NCI-H146 treated with DMSO at 0.1 percent for 48 hours (cell line): ENCODE results near the gene GPR82.
"Not testable (repeated sequence)": the region's sequence is repeated elsewhere in the genome, so short reads cannot be mapped to it uniquely, and the experiment has no call there.

ENCODE experiments used
- DNase-seq: peaks from one replicate; lab custom pipeline; 2025; ENCODE audit not compliant: unreplicated experiment; lab: John Stamatoyannopoulos, UW

Gene GPR82

GRCh38 chrX:41718481-41719235, 5.3 kb upstream of the GPR82 start:
- no peak for DNase-seq

- DNase-seq = not testable (repeated sequence)
Measured at GRCh38 chrX:41719610-41720009, 4.4 kb upstream of the GPR82 start.

- no peak for DNase-seq
Measured at GRCh38 chrX:41720125-41720779, 3.7 kb upstream of the GPR82 start.

GRCh38 chrX:41721590-41721989, 2.4 kb upstream of the GPR82 start:
- no peak for DNase-seq

- DNase-seq = no peak
Measured at GRCh38 chrX:41722214-41722613, 1.8 kb upstream of the GPR82 start.

GRCh38 chrX:41722816-41723618, 964 bp upstream of the GPR82 start:
- DNase-seq = no peak

GRCh38 chrX:41728125-41728524, 4.1 kb downstream of the GPR82 start:
- no peak for DNase-seq

- DNase-seq = no peak
Measured at GRCh38 chrX:41730081-41730480, 6.1 kb downstream of the GPR82 start.

- DNase-seq = no peak
Measured at GRCh38 chrX:41732260-41732659, 8.3 kb downstream of the GPR82 start.

GRCh38 chrX:41733939-41734338, 10.0 kb downstream of the GPR82 start:
- DNase-seq = no peak

GRCh38 chrX:41734530-41734929, 10.5 kb downstream of the GPR82 start:
- DNase-seq = no peak

GRCh38 chrX:41737065-41737464, 13.1 kb downstream of the GPR82 start:
- DNase-seq = no peak

- DNase-seq = no peak
Measured at GRCh38 chrX:41739871-41740270, 15.9 kb downstream of the GPR82 start.

GRCh38 chrX:41750716-41751115, 26.7 kb downstream of the GPR82 start:
- no peak for DNase-seq

- DNase-seq = no peak
Measured at GRCh38 chrX:41758401-41758800, 34.4 kb downstream of the GPR82 start.

GRCh38 chrX:41759817-41760216, 35.8 kb downstream of the GPR82 start:
- peak; percentile 4 for DNase-seq

- DNase-seq = no peak
Measured at GRCh38 chrX:41761169-41761568, 37.2 kb downstream of the GPR82 start.

GRCh38 chrX:41761702-41762101, 37.7 kb downstream of the GPR82 start:
- no peak for DNase-seq

GRCh38 chrX:41779030-41779564, 55.1 kb downstream of the GPR82 start:
- no peak for DNase-seq
